GM12892 (cell line): Measurements from ENCODE around the gene VBP1.

Source experiments
- DNase-seq: peaks from one replicate; pipeline ENCODE4 v3.0.0; 2011; ENCODE audit not compliant: insufficient read length
- FAIRE-seq: peaks from 2 replicates; lab custom pipeline; 2011; peaks lifted over from hg19 to GRCh38; lab: Jason Lieb, UNC
- POLR2A ChIP-seq: IDR thresholded peaks from 2 replicates; pipeline ENCODE4 v1.6.1; 2011; ENCODE audit warnings: low read depth, low read length, control low read depth
- POLR2AphosphoS5 ChIP-seq: IDR thresholded peaks from 2 replicates; pipeline ENCODE4 v1.6.1; 2011; ENCODE audit warnings: low read depth, low read length, control low read depth
- TAF1 ChIP-seq: IDR thresholded peaks from 2 replicates; pipeline ENCODE4 v1.6.1; 2011; ENCODE audit warnings: low read depth, mild to moderate bottlenecking, control low read depth, low read length, borderline replicate concordance

The VBP1 gene

GRCh38 chrX:155270969-155271368 lies 54.7 kb downstream of the VBP1 start:
- FAIRE-seq (no peak), DNase-seq (no peak)
- TF ChIP-seq POLR2AphosphoS5: no peak
- TF ChIP-seq TAF1: no peak
- TF ChIP-seq POLR2A: no peak

GRCh38 chrX:155279873-155280272 lies 63.6 kb downstream of the VBP1 start:
- no peak for FAIRE-seq
- TF ChIP-seq POLR2A (no peak), TAF1 (no peak), POLR2AphosphoS5 (no peak)
- no peak for DNase-seq
